Stomach (tissue), 4 donors: ENCODE results near the gene SIX1.

Source experiments
- CTCF ChIP-seq, 7 experiments: fragments of 450-650 bp in 4 of 7; fragments of 200-600 bp in 3 of 7; sonication (generic) in 3 of 7; IDR thresholded peaks; one replicate each; pipeline ENCODE4 v1.5.1; 2016 to 2019; ENCODE audit warnings: antibody characterized with exemption in 7 of 7, control low read depth in 2 of 7, mild to moderate bottlenecking in 1 of 7
- POLR2A ChIP-seq, 4 donors: fragments of 450-650 bp; IDR thresholded peaks; one replicate each; pipeline ENCODE4 v1.6.1; 2016; ENCODE audit warnings: antibody characterized with exemption in 4 of 4, control low read depth in 2 of 4, mild to moderate bottlenecking in 1 of 4, moderate library complexity in 1 of 4
- POLR2AphosphoS5 ChIP-seq, 3 donors: sonication (generic); formaldehyde crosslinking; IDR thresholded peaks; one replicate each; pipeline ENCODE4 v1.6.1; 2016; ENCODE audit warnings: antibody characterized with exemption in 3 of 3

- no peak for TF ChIP-seq POLR2AphosphoS5 (IDR thresholded peaks at IDR 0.05)
- no peak for TF ChIP-seq CTCF (IDR thresholded peaks at IDR 0.05)
- no peak for TF ChIP-seq POLR2A (IDR thresholded peaks at IDR 0.05)
These were observed 16.5 kb downstream of the SIX1 start for GRCh38 chr14:60632777-60633176.
